H1 (cell line): Measurements from ENCODE around the gene FIZ1. TPM values are rescaled to one million over a fixed set of nuclear protein-coding genes. Genes with fewer than 3 reads are reported as not detected.

Source experiments
- CTCF ChIA-PET: fragments of 300-600 bp; sonication (Branson Sonifier 250); formaldehyde crosslinking; loops from one replicate; lab custom pipeline; 2021; ENCODE audit not compliant: partially characterized antibody; lab: Charles Lee
- POLR2A ChIA-PET: fragments of 300-600 bp; sonication (Branson Sonifier 250); formaldehyde crosslinking; loops from one replicate; lab custom pipeline; 2021; ENCODE audit warnings: inconsistent platforms; ENCODE audit not compliant: partially characterized antibody; lab: Charles Lee
- DNase-seq, 2 experiments: peaks; one replicate each; pipeline versions ENCODE4 v3.0.0 to v3.0.0-alpha.2; 2010 to 2022; ENCODE audit warnings: low spot score in 2 of 2, low read depth in 1 of 2, mixed read lengths in 1 of 2
- FAIRE-seq: peaks from 2 replicates; lab custom pipeline; 2011; peaks lifted over from hg19 to GRCh38; lab: Jason Lieb, UNC
- H2AFZ ChIP-seq: 2 replicates; pipeline ENCODE4 v1.8.1; 2012; ENCODE audit warnings: low read length, inconsistent platforms
- H2AK5ac ChIP-seq: 2 replicates; pipeline ENCODE4 v1.6.1; 2013; ENCODE audit warnings: low read depth, low read length
- H2BK120ac ChIP-seq: replicated peaks from 2 replicates; pipeline ENCODE3; 2013; ENCODE audit warnings: low read depth, low read length, inconsistent platforms
- H2BK12ac ChIP-seq: 2 replicates; pipeline ENCODE4 v1.6.1; 2013; ENCODE audit warnings: low read depth, low read length
- H2BK15ac ChIP-seq: 2 replicates; pipeline ENCODE4 v1.6.1; 2013; ENCODE audit warnings: low read length
- H2BK20ac ChIP-seq: 2 replicates; pipeline ENCODE4 v1.6.1; 2013; ENCODE audit warnings: low read length
- H2BK5ac ChIP-seq: 2 replicates; pipeline ENCODE4 v1.6.1; 2013; ENCODE audit warnings: low read depth, low read length
- H3K14ac ChIP-seq: 2 replicates; pipeline ENCODE4 v1.6.1; 2013; ENCODE audit warnings: inconsistent platforms; ENCODE audit not compliant: insufficient read length
- H3K18ac ChIP-seq: 2 replicates; pipeline ENCODE4 v1.6.1; 2013; ENCODE audit warnings: low read length; ENCODE audit errors: extremely low read depth
- H3K23ac ChIP-seq: 2 replicates; pipeline ENCODE4 v1.6.1; 2013; ENCODE audit warnings: inconsistent platforms; ENCODE audit not compliant: insufficient read length
- H3K23me2 ChIP-seq: 2 replicates; pipeline ENCODE4 v1.6.1; 2013; ENCODE audit warnings: low read depth, low read length
- H3K27ac ChIP-seq: 2 replicates; pipeline ENCODE4 v1.6.1; 2011; ENCODE audit warnings: low read depth, low read length, inconsistent platforms
- H3K27me3 ChIP-seq, 4 experiments: replicated peaks in 1 of 4; 1 replicate in 1 of 4; 2 replicates in 3 of 4; pipeline versions ENCODE4 v1.6.1 to v1.8.1; 2011 to 2013; ENCODE audit warnings: low read length in 3 of 4, mild to moderate bottlenecking in 3 of 4, inconsistent platforms in 2 of 4, mixed read lengths in 2 of 4, moderate library complexity in 1 of 4; ENCODE audit not compliant: control insufficient read depth in 3 of 4, insufficient read depth in 3 of 4; ENCODE audit errors: extremely low read depth in 1 of 4
- H3K36me3 ChIP-seq, 4 experiments: 2 replicates each; pipeline versions ENCODE4 v1.6.1 to v1.8.1; 2011 to 2013; ENCODE audit warnings: mild to moderate bottlenecking in 4 of 4, low read length in 3 of 4, moderate library complexity in 2 of 4, control low read depth in 1 of 4, inconsistent platforms in 1 of 4; ENCODE audit not compliant: insufficient read depth in 4 of 4, control insufficient read depth in 2 of 4
- H3K4ac ChIP-seq: replicated peaks from 2 replicates; pipeline ENCODE3; 2013; ENCODE audit warnings: low read length, low read depth, mixed read lengths, inconsistent platforms; ENCODE audit not compliant: insufficient read length
- H3K4me1 ChIP-seq, 4 experiments: replicated peaks in 1 of 4; 1 replicate in 1 of 4; 2 replicates in 3 of 4; pipeline versions ENCODE4 v1.6.1 to v1.8.1; 2011 to 2013; ENCODE audit warnings: low read length in 3 of 4, inconsistent platforms in 2 of 4, mixed read lengths in 1 of 4; ENCODE audit not compliant: insufficient read depth in 4 of 4, control insufficient read depth in 3 of 4
- H3K4me2 ChIP-seq, 2 experiments: 2 replicates each; pipeline versions ENCODE4 v1.6.1 to v1.8.1; 2011 to 2013; ENCODE audit warnings: low read depth in 2 of 2, low read length in 2 of 2, control low read depth in 1 of 2, inconsistent platforms in 1 of 2, mild to moderate bottlenecking in 1 of 2; ENCODE audit not compliant: insufficient read depth in 1 of 2
- H3K4me3 ChIP-seq, 4 experiments: fragments of 200-600, 300-600 bp in 1 of 4; sonication (generic), shearing (Covaris generic), sonication (Bioruptor Twin) in 1 of 4; 2 replicates each; pipeline versions ENCODE4 v1.5.1 to v1.8.1; 2011 to 2016; ENCODE audit warnings: low read length in 4 of 4, low read depth in 3 of 4, control low read depth in 2 of 4, inconsistent platforms in 2 of 4, mild to moderate bottlenecking in 2 of 4, mixed read lengths in 1 of 4, moderate library complexity in 1 of 4; ENCODE audit not compliant: insufficient read depth in 2 of 4; ENCODE audit errors: extremely low read depth in 1 of 4
- H3K56ac ChIP-seq: replicated peaks from 2 replicates; pipeline ENCODE3; 2013; ENCODE audit warnings: low read depth, mild to moderate bottlenecking, mixed read lengths, low read length, inconsistent platforms; ENCODE audit not compliant: insufficient read length
- H3K79me1 ChIP-seq: 2 replicates; pipeline ENCODE4 v1.6.1; 2013; ENCODE audit warnings: low read depth, low read length, control low read depth
- H3K79me2 ChIP-seq, 2 experiments: 2 replicates each; pipeline versions ENCODE4 v1.6.1 to v1.8.1; 2012 to 2013; ENCODE audit warnings: low read length in 2 of 2, mild to moderate bottlenecking in 2 of 2, inconsistent platforms in 1 of 2; ENCODE audit not compliant: insufficient read depth in 2 of 2, control insufficient read depth in 1 of 2
- H3K9ac ChIP-seq, 4 experiments: replicated peaks in 1 of 4; 1 replicate in 1 of 4; 2 replicates in 3 of 4; pipeline versions ENCODE4 v1.6.1 to v1.8.1; 2011 to 2013; ENCODE audit warnings: low read depth in 3 of 4, low read length in 3 of 4, control low read depth in 2 of 4, mild to moderate bottlenecking in 2 of 4, moderate library complexity in 2 of 4, inconsistent platforms in 1 of 4; ENCODE audit errors: extremely low read depth in 1 of 4
- H3K9me3 ChIP-seq, 2 experiments: 2 replicates each; pipeline versions ENCODE4 v1.6.1 to v1.8.1; 2012 to 2013; ENCODE audit warnings: mild to moderate bottlenecking in 2 of 2, moderate library complexity in 2 of 2, control low read depth in 1 of 2, inconsistent platforms in 1 of 2, low read depth in 1 of 2, low read length in 1 of 2, mixed read lengths in 1 of 2; ENCODE audit not compliant: insufficient read depth in 2 of 2
- H4K20me1 ChIP-seq, 2 experiments: replicated peaks in 1 of 2; 2 replicates each; pipeline versions ENCODE3 to v1.8.1; 2011 to 2013; ENCODE audit warnings: inconsistent platforms in 2 of 2, low read length in 2 of 2, mild to moderate bottlenecking in 1 of 2; ENCODE audit not compliant: insufficient read depth in 2 of 2, control insufficient read depth in 1 of 2
- H4K5ac ChIP-seq: 2 replicates; pipeline ENCODE4 v1.6.1; 2013; ENCODE audit warnings: low read length, low read depth, mixed read lengths, inconsistent platforms; ENCODE audit not compliant: insufficient read length
- H4K8ac ChIP-seq: 2 replicates; pipeline ENCODE4 v1.8.0; 2013; ENCODE audit warnings: mild to moderate bottlenecking, moderate library complexity, low read length, inconsistent platforms; ENCODE audit not compliant: insufficient read depth; ENCODE audit errors: extremely low read depth
- H4K91ac ChIP-seq: replicated peaks from 2 replicates; pipeline ENCODE3; 2013; ENCODE audit warnings: low read length, mixed read lengths, inconsistent platforms; ENCODE audit not compliant: insufficient read length
- CBX8 ChIP-seq: fragments of 300-800, 300-1000 bp; sonication (generic); IDR thresholded peaks from 2 replicates; pipeline ENCODE4 v1.7.1; 2016; ENCODE audit warnings: low read depth, low read length, borderline replicate concordance
- SAP30 ChIP-seq: fragments of 300-600 bp; sonication (generic); IDR thresholded peaks from 2 replicates; pipeline ENCODE4 v1.7.1; 2012; ENCODE audit warnings: low read length, moderate library complexity, mild to moderate bottlenecking, inconsistent platforms; ENCODE audit not compliant: insufficient read depth, insufficient replicate concordance
- SIRT6 ChIP-seq: IDR thresholded peaks from one replicate; pipeline ENCODE4 v1.7.1; 2012; ENCODE audit warnings: low read length, inconsistent platforms
- WGBS, 2 experiments: shearing (Covaris generic) in 1 of 2; methylation state at CpG; one replicate each; pipeline versions ENCODE4 v1.1.6 to v1.1.7; 2013 to 2015; ENCODE audit warnings: low lambda C conversion rate in 2 of 2, mixed read lengths in 2 of 2, inconsistent platforms in 1 of 2, low coverage in 1 of 2, missing lambda C conversion rate in 1 of 2; ENCODE audit not compliant: insufficient replicate concordance in 2 of 2, insufficient coverage in 1 of 2, insufficient read length in 1 of 2; ENCODE audit errors: extremely low coverage in 1 of 2, missing lambda C conversion rate in 1 of 2; 5-methylcytosine and 5-hydroxymethylcytosine counted together
- polyA plus RNA-seq, 7 experiments: library from polyadenylated mRNA; depleted of rRNA in 3 of 7; stranded (reverse) in 5 of 7; unstranded in 2 of 7; fragments of >200 nt in 5 of 7; fragments of 200-250 nt in 2 of 7; gene quantifications; 1 replicate in 5 of 7; 2 replicates in 1 of 7; 4 replicates in 1 of 7; pipeline versions ENCODE4 v1.2.1 to v1.2.3, GENCODE V29; 2011 to 2013; ENCODE audit warnings: missing spikeins in 2 of 7, mixed read lengths in 2 of 7
- total RNA-seq: library from RNA; stranded (reverse); fragmentation: NEBNext Ultra II Directional; extraction: Animal tissue kit (Norgen Biotek cat#: 25700); gene quantifications from 2 replicates; pipeline ENCODE4 v1.2.1, GENCODE V29; 2021

The FIZ1 gene
- total and polyA plus RNA-seq, 2 of the 8 experiments (the other 6 are each of a cell fraction or from before 2014, with no cell fraction given): 9.1 to 18.5 TPM

DNA sequence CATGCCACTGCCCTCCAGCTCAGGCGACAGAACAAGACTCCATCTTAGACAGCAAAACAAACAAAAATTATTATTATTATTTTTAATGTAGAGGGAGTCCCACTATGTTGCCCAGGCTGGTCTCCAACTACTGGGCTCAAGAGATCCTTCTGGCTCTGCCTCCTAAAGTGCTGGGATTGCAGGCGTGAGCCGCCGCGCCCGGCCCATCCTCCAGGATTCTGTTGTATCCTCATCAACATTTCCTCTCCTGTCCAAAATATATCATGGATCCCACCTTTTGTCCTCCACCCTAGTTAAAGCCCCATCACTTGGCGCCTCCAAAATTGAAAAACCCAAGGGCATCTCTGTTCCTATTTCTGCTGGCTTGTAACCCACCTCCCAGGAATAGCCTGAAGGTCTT is 23.8 kb upstream of the FIZ1 start:
- Histone ChIP-seq H2BK20ac (no peak overlapping the region), H2BK5ac (no peak overlapping the region), H3K18ac (no peak overlapping the region), H2AFZ (no peak overlapping the region), H3K23ac (no peak overlapping the region), H4K8ac (no peak overlapping the region), H2BK120ac (no peak overlapping the region), H2BK12ac (no peak overlapping the region), H3K79me2 (no peaks in the 10 kb centered on the region), H3K9ac (no peak overlapping the region), H2BK15ac (no peak overlapping the region), H3K79me1 (no peaks in the 10 kb centered on the region), H3K36me3 (peaks cover 0 to 11% (median 1%) of the 10 kb centered on the region in 4 experiments; a peak in 4 of 8 replicates), H2AK5ac (no peak overlapping the region), H3K56ac (no peak overlapping the region), H4K5ac (no peak overlapping the region), H3K4me1 (peaks cover 0 to 3% (median 0%) of the 10 kb centered on the region in 4 experiments; a peak in 3 of 7 replicates), H3K14ac (no peak overlapping the region), H3K23me2 (no peaks in the 10 kb centered on the region), H3K27ac (no peak overlapping the region), H3K4me2 (no peak overlapping the region; a peak in 1 of 4 replicates), H3K9me3 (no peaks in the 10 kb centered on the region), H4K91ac (no peak overlapping the region), H3K4ac (no peak overlapping the region), H4K20me1 (peaks cover 1 to 5% of the 10 kb centered on the region in 2 experiments), H3K4me3 (no peak overlapping the region), H3K27me3 (no peaks in the 10 kb centered on the region)
- TF ChIP-seq SAP30 (no peak), CBX8 (no peak), SIRT6 (no peak)
- FAIRE-seq (no peak), DNase-seq (no peak)
- ChIA-PET POLR2A (interaction anchor here (0.9 to 6.8 kb wide), 7 partner anchors 10 to 24 kb away, joined by 3 to 32 read pairs (median 4); partner anchors contain the start of genes CCDC106, FIZ1 and ZNF865), CTCF (interaction anchor here (0.8 to 8.0 kb wide), 3 partner anchors 9 to 30 kb away, joined by 3 to 38 read pairs (median 9); partner anchors contain the start of gene ZNF865)
- 95% methylated on average over 7 of the region's 7 CpGs; no CpG with 5 or more reads in 1 of the 2 experiments for WGBS, 2 experiments
